ENCODE results near the gene PTPRK. TPM values are rescaled to one million over a fixed set of nuclear protein-coding genes. Genes with fewer than 3 reads are reported as not detected.

PTPRK gene
- total RNA-seq, 1 donor from 2014 or later, result 13.0 TPM

- no peak for ATAC-seq
Measured at GRCh38 chr6:128242765-128243403, 277.5 kb downstream of the PTPRK start.

GRCh38 chr6:128241216-128241615 lies 279.2 kb downstream of the PTPRK start:
- no peak for ATAC-seq

DNA sequence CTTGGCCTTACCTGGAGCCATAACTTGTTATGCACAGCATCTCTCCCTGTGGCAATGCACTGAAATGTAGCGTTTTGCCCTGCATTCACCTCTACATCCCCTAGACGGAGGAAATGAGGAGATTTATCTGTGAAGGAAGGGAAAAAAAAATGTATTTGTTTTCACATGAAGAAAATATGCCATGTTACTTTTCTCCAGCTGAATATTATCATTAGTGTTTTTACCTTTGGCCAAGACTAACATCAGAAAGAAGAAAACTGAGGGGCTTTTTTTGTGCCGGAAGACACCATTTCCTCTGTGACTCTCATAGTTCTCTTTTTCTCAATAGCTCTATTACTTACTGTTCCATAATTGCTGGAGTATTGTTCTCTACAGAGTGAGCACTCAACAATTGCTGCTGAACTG lies 280.4 kb downstream of the PTPRK start:
- no peak for ATAC-seq

DNA sequence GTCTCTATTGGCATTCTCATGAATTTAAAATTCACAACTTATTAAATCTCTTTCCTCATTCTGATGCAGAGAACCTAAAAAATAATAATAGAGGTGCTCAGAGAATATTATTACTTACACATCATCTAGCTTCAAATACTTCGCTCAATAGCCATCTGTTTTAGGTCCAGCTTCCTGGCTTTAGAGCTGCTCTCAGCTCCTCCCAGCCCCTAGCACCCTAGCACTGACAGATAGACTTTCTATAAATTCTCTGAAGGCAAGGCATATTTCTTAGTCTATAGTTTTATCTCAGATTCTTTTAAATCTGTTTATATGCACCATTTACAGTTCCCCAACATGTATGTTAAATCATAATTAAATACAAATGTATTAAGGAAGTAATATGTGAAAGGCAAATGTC lies 281.3 kb downstream of the PTPRK start:
- no peak for ATAC-seq

- no peak for ATAC-seq
Measured at GRCh38 chr6:128238225-128238624, 282.2 kb downstream of the PTPRK start.

GRCh38 chr6:128235556-128235955 lies 284.8 kb downstream of the PTPRK start:
- ATAC-seq, result peak; percentile 80

DNA sequence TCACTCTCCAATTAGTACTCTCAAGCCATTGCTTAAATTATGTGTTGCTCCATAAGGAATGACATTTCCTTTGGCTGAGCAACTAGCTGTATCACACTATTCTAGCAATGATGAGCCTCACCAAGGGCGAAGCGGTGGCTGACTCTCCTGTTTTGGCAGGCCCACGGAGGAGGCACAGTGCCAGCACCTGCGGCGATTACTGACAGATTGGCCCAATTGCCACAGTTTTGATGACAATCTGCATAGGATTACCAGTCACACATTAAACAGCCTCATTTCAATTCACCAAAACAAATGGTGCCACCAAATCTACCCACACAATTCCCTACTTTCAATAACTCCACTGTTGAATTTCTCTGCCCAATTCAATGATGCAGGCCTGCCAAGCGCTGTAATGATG lies 286.9 kb downstream of the PTPRK start:
- ATAC-seq, result no peak

GRCh38 chr6:128230267-128230989 lies 290.0 kb downstream of the PTPRK start:
- no peak for ATAC-seq

- no peak for ATAC-seq
Measured at GRCh38 chr6:128225612-128226011, 294.8 kb downstream of the PTPRK start.

GRCh38 chr6:128216917-128217316 lies 303.5 kb downstream of the PTPRK start:
- no peak for ATAC-seq

- ATAC-seq, result no peak
Measured at GRCh38 chr6:128209771-128210170, 310.6 kb downstream of the PTPRK start.

DNA sequence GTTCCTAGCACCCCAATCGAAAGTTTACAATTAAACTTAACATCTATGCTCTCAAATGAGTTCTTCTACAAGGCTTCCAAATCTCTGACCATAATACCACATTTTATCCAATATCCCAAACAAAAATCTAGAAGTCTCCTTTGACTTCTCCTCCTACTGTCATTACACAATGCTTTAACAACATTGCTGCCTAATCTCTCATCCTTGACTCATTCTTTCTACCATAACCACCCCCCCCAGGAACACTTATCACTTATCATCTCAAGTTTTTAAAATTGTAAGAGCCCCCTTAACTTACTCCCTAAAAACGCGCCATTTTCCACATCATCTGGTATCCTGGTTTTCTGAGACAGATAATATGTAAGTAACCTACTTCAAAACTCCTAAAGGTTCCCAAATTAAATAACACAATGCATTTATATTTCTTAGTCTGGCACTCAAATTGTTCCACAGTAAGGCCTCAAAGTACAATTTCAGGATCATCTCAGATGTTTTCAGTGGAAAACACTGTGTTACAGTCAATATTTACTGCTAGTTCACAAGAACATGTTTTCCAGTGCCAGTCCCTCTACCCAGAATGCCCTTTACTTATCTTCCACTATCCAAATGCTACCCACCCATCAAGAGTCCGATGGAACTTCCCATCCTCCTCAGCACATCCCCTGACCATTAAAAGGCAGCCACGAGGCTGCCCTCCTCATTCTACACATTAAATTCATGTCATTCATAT lies 311.4 kb downstream of the PTPRK start:
- ATAC-seq, result no peak

DNA sequence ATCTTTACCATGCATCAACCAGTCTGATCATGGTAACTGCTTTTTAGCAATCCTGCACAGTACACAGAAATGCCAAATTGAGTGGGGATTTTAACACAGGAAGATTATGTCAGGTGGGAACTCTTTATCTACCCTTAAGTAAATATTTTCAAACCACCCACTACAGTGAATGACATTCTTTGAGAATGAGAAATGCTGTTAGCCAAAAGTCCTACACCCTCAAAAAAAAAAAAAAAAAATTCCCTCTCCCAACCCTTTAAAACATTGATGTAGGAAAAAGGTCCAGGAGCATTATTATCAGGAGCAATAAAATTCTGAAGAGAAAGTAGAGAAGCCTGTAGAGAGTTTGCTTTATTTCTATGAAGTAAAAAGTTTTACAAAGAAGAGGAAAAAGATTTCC lies 312.3 kb downstream of the PTPRK start:
- ATAC-seq, result no peak

DNA sequence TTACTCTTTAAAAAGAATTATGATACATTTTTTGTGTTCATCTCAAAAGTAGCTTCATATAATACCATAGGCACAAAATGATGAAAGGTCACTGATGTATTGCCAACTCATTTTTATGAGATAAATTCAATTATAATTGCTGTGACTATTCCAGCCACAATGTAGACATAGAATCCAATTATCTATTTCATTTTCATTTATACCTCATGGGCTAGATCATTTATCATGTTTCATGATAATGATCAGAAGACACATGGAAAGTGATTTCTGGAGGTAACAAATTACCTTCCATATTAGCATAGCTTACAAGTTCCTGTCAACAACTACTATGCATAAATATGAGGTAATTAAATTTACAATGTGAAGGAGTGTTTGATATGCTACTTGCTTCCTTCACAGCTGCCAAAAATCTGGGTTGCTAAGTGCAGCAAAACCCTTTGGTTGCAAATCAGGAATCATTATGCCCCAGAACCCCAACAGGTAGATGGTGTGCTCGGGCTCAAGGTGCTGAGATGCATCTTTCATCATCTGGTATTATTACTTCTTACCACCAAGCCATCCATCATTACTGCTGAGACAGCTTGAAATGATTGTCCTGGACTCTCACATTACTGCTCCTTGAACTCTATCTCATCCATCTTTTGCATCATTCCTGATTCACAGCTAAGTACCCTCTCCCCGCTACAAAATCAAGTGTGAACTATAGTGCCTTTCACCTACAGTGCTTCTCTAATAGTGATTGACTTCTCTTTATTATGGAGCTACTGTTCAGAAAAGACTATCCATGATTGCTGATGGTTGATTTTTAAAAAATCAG lies 313.6 kb downstream of the PTPRK start:
- ATAC-seq, result no peak

DNA sequence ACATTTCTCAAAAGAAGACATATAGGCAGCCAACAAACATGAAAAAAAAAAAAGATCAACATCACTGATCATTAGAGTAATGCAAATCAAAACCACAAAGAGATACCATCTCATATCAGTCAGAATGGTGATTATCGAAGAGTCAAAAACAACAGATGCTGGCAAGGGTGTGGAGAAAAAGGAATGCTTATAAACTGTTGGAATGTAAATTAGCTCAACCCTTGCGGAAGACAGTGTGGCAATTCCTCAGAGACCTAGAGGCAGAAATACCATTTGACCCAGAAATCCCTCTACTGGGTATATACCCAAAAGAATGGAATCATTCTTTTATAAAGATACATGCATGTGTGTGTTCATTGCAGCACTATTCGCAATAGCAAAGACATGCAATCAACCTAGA lies 315.8 kb downstream of the PTPRK start:
- no peak for ATAC-seq

DNA sequence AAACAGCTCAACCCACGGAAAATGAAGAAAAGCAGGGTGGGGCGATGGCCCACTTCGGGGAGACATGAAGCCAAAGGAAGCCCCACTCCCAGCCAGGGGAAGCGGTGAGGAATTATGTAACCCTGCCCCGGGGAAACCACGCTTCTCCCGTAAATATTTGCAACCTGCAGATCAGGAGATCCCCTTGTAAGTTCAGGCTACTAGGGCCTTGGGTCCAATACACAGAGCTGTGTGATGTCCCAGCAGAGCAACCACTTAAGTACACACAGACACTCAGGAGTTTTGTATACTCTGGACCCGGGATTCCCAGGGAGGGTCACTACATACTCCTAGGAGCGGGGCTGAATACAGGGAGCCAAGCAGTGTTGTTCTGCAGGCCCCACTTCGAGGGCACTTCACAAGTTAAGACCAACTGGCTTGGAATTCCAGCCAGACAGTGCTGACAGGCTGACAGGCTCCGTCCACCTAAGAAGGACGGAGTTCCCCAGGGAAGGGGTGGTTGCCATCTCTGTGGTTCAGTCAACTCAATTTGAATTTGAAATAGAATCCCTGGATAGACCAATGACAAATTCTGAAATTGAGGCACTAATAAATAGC lies 318.1 kb downstream of the PTPRK start:
- no peak for ATAC-seq

DNA sequence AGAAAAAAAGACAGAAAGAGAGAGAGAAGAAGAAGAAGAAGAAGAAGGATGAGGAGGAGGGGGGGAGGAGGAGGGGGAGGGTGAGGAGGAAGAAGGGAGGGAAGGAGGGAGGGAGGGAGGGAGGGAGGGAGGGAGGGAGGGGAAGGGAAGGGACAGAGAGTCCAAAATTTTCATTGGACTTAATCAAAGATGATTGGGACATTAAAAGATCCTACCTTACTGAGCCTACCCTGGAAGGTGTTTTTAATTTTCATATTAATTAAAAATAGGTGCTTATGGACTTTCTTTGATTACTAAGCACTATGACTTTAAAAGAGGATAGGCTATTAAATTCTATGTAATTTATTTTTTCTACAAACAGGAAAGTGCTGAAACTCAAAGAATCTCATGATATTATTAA lies 319.6 kb downstream of the PTPRK start:
- ATAC-seq, result no peak

DNA sequence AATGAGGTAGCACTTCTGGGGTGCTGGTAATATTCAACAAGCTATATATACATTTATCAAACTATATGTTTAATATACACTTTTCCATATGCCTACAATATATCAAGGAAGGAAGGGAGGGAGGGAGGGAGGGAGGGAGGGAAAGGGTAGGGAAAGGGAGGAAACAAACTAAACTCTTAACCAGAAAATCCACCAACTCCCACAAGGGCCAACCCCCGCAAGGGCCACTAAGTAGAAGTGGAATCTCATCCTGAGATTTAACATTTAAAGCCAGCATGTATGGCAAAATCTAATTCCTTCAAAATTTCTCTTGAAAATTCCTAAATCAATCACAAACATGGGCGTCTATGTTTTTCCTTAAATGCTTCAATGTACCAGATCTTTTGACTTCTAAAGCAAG lies 320.9 kb downstream of the PTPRK start:
- ATAC-seq, result no peak

DNA sequence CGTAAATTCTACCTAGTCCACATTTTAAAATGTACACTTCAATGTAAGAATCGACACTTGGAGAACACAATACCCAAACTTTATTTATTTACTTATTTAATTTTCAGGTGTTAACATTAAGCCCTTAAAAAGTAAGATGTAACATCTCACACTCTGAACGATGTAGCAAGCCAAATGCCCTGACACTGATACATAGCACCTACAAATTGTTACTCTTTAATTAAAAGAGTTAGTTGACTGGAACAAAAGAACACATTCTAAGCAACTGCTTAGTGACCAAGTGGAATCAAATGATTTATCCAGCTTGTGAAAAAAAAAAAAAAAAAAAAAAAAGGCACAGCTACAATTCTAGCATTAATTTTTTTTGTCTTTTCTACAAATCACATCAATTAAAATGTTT lies 327.4 kb downstream of the PTPRK start:
- ATAC-seq, result no peak

DNA sequence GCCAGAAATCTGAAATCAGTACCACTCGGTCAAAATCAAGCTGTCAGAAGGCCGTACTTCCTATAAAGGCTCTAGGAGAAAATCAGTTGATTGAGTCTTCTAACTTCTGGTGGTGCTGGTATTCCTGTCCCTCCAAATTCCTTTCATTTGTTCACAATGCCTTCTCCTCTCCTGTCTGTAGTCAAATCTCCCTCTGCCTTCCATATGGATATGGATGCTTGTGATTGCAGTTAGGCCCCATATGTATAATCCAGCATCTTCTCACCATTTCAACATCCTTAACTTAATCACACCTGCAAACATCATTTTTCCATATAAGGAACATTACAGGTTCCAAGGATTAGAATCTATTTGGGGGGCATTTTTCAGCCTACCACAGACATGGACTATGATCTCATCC lies 331.7 kb downstream of the PTPRK start:
- ATAC-seq, result no peak

DNA sequence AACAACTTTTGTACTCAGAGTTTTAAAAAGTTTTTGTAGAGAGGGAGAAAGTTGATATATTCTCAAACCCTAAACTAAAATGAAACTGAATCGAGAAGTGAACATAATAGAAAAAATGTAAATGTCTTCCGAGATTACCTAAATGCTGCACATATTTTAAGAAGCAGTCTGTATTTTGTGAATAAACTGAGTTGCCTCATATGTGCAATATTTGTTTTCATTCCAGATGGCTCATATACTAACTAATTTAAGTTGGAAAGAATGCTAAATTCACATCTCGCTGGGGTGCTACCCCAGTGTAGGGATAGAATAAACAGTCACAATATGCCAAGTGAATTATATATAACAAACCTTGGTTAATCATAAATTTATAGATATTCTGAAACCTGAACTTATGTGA lies 333.7 kb downstream of the PTPRK start:
- no peak for ATAC-seq

DNA sequence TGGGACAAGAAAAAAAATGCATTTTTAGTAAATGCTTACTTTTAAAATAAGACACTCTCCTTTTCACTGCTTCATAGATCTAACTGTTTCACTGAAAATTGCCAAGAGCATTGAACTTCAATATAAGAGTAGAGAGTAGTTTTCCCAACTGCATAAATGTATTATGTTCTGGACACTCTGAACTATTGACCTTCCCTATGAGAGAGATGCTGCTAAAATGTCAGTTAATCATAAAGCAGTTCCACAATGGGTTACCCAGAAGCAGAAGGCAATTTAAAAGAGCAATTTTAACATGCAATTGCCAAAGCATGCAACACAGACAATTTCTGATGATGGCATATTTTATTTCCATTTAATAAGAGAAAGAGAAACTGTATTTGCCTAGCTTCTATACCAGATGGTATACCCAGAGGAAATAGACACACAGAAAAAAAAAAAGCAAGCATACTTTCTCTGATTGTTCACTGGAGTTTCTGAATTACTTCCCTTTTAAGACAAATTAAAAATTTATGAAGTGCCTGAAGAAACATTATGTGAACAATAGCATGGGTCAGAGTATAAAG lies 340.4 kb downstream of the PTPRK start:
- no peak for ATAC-seq
